Hepatocyte (in vitro differentiated cells): ENCODE measurements around the gene NME2. TPM values are rescaled to one million over a fixed set of nuclear protein-coding genes. Genes with fewer than 3 reads are reported as not detected.

ENCODE experiments used
- DNase-seq: peaks from one replicate; pipeline ENCODE4 v3.0.0-alpha.2; 2016; ENCODE audit warnings: low spot score
- H2AFZ ChIP-seq: fragments of 200-600 bp; sonication (generic); 2 replicates; pipeline ENCODE4 v1.6.0; 2016; ENCODE audit warnings: antibody characterized with exemption, mild to moderate bottlenecking
- H3K27ac ChIP-seq: fragments of 200-600 bp; sonication (generic); 2 replicates; pipeline ENCODE4 v1.5.1; 2016; ENCODE audit warnings: mild to moderate bottlenecking
- H3K27me3 ChIP-seq: fragments of 200-600 bp; sonication (generic); 2 replicates; pipeline ENCODE4 v1.6.1; 2016
- H3K36me3 ChIP-seq: fragments of 200-600 bp; sonication (generic); replicated peaks from 2 replicates; pipeline ENCODE4 v1.5.1; 2016; ENCODE audit warnings: low read depth; ENCODE audit not compliant: insufficient read depth
- H3K4me1 ChIP-seq: fragments of 200-600 bp; sonication (generic); 2 replicates; pipeline ENCODE4 v1.5.1; 2016; ENCODE audit warnings: mild to moderate bottlenecking, moderate library complexity; ENCODE audit not compliant: insufficient read depth
- H3K4me2 ChIP-seq: fragments of 200-600 bp; sonication (generic); 2 replicates; pipeline ENCODE4 v1.6.0; 2016
- H3K4me3 ChIP-seq: fragments of 200-600 bp; sonication (generic); 2 replicates; pipeline ENCODE4 v1.5.1; 2016; ENCODE audit warnings: mild to moderate bottlenecking
- H3K79me2 ChIP-seq: fragments of 200-600 bp; sonication (generic); 2 replicates; pipeline ENCODE4 v1.6.0; 2017; ENCODE audit warnings: mild to moderate bottlenecking
- H3K9me2 ChIP-seq: fragments of 200-600 bp; sonication (generic); replicated peaks from 2 replicates; pipeline ENCODE4 v1.6.0; 2017; ENCODE audit warnings: mild to moderate bottlenecking; ENCODE audit not compliant: insufficient read depth
- H3K9me3 ChIP-seq: fragments of 200-600 bp; sonication (generic); 2 replicates; pipeline ENCODE4 v1.5.1; 2016; ENCODE audit warnings: low read depth, mild to moderate bottlenecking
- H4K20me1 ChIP-seq: fragments of 200-600 bp; sonication (generic); 2 replicates; pipeline ENCODE4 v1.6.0; 2016; ENCODE audit warnings: mild to moderate bottlenecking; ENCODE audit not compliant: insufficient read depth, poor library complexity, severe bottlenecking
- EZH2 ChIP-seq: fragments of 200-600 bp; sonication (generic); IDR thresholded peaks from 2 replicates; pipeline ENCODE4 v1.6.1; 2016; ENCODE audit warnings: antibody characterized with exemption, mild to moderate bottlenecking, borderline replicate concordance
- EZH2phosphoT487 ChIP-seq: fragments of 200-600 bp; sonication (generic); IDR thresholded peaks from one replicate; pipeline ENCODE4 v1.6.1; 2018; ENCODE audit warnings: antibody characterized with exemption, mild to moderate bottlenecking, low read depth, moderate library complexity; ENCODE audit not compliant: unreplicated experiment, severe bottlenecking
- WGBS: methylation state at CpG from one replicate; pipeline ENCODE4 v1.1.6; 2016; ENCODE audit warnings: low lambda C conversion rate; ENCODE audit errors: missing lambda C conversion rate; 5-methylcytosine and 5-hydroxymethylcytosine counted together
- polyA plus RNA-seq: library from polyadenylated mRNA; unstranded; fragments of >200 nt; fragmentation: Nextera tagmentation; extraction: Ambion mirVana; gene quantifications from 2 replicates; pipeline ENCODE4 v1.2.1, GENCODE V29; 2016
- total RNA-seq: library from RNA; depleted of rRNA; stranded (reverse); fragments of >200 nt; gene quantifications from 2 replicates; pipeline ENCODE4 v1.2.3, GENCODE V29; 2014
- TF ChIP-seq, protein P1 (sequence below): fragments of 200-600 bp; sonication (generic); IDR thresholded peaks from 2 replicates; pipeline ENCODE4 v1.5.1; 2016; ENCODE audit warnings: antibody characterized with exemption, mild to moderate bottlenecking; ENCODE audit not compliant: poor library complexity

Gene NME2
- total and polyA plus RNA-seq, 2 experiments from 2014 or later = 290 to 531 TPM

DNA sequence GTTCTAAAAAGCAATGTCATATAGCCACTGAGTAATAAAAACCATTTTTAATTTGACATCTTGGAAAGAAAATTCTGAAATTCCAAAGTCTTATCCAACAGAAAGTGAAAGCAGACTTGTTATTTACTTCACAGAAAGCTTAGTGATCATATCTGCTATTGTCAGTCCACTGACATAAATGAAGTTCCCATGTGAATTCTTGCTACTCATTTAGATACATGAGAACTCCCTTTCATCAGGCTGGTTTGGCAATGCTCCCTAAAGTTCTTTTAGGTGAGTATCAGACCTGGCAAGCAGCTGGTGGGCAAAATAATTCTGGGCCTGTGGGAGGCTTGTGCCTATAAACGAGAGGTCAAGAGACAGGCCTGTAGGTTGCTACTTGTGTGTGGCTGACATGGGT lies 23.4 kb downstream of the NME2 start:
- Histone ChIP-seq H3K36me3 (no peaks in the 10 kb centered on the region), H3K4me3 (no peak overlapping the region), H4K20me1 (no peaks in the 10 kb centered on the region), H3K9me3 (no peaks in the 10 kb centered on the region), H3K79me2 (no peaks in the 10 kb centered on the region), H3K27ac (no peak overlapping the region), H3K9me2 (no peaks in the 10 kb centered on the region), H3K4me1 (no peaks in the 10 kb centered on the region), H2AFZ (no peak overlapping the region), H3K27me3 (no peaks in the 10 kb centered on the region), H3K4me2 (no peak overlapping the region)
- TF ChIP-seq, protein P1, sequence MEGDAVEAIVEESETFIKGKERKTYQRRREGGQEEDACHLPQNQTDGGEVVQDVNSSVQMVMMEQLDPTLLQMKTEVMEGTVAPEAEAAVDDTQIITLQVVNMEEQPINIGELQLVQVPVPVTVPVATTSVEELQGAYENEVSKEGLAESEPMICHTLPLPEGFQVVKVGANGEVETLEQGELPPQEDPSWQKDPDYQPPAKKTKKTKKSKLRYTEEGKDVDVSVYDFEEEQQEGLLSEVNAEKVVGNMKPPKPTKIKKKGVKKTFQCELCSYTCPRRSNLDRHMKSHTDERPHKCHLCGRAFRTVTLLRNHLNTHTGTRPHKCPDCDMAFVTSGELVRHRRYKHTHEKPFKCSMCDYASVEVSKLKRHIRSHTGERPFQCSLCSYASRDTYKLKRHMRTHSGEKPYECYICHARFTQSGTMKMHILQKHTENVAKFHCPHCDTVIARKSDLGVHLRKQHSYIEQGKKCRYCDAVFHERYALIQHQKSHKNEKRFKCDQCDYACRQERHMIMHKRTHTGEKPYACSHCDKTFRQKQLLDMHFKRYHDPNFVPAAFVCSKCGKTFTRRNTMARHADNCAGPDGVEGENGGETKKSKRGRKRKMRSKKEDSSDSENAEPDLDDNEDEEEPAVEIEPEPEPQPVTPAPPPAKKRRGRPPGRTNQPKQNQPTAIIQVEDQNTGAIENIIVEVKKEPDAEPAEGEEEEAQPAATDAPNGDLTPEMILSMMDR = no peak
- TF ChIP-seq EZH2phosphoT487 (no peak), EZH2 (no peak)
- WGBS = 88% methylated on average over 1 of the region's 1 CpG
- DNase-seq = no peak

DNA sequence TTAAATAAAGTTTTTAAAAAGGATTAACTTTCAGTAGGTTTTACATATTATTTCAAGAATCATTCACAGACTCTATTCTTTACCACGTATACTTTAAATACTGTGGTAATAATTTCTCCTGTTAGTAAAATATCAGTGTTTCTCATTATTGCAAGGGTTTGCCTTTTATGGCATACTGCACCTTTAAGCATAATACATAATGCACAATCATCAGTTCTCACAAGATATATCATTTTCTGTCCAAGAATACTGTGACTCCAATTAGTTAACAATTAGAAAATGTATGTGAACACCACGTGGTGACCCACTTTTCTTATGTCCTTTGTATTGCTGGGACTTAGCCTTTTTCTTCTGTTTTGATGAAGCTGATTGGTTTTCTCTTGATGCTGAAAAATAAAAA lies 25.7 kb downstream of the NME2 start:
- H3K4me2 ChIP-seq = no peak overlapping the region
- H3K4me3 ChIP-seq = no peak overlapping the region
- H2AFZ ChIP-seq = no peak overlapping the region
- no peaks in the 10 kb centered on the region for H3K4me1 ChIP-seq
- no peak overlapping the region for H3K27ac ChIP-seq
- 95% methylated on average over 2 of the region's 2 CpGs for WGBS
- no peak for DNase-seq
- no peaks in the 10 kb centered on the region for H3K36me3 ChIP-seq
- no peaks in the 10 kb centered on the region for H3K9me2 ChIP-seq
- H4K20me1 ChIP-seq = no peaks in the 10 kb centered on the region
- no peaks in the 10 kb centered on the region for H3K79me2 ChIP-seq
- H3K27me3 ChIP-seq = no peaks in the 10 kb centered on the region
- no peak for TF ChIP-seq EZH2phosphoT487
- TF ChIP-seq, protein P1 = no peak
- no peaks in the 10 kb centered on the region for H3K9me3 ChIP-seq

DNA sequence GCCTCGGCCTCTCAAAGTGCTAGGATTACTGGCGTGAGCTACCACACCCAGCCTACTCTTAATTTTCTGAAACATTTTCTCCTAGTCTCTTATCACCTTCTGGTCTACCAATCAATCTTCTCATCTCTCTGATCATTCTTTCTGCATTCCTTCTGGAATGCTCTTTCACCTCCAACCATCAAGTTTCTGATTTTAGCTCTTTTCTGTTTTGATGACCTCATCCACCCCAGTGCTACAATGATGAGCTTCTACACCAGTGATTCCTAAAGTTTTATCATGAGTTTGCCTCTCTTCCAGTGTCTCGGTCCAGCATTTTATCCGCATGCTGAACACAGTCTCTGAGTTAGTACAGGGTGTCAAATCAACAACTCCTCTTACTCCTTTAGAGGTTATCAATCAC lies 31.5 kb downstream of the NME2 start:
- Histone ChIP-seq H3K9me3 (no peaks in the 10 kb centered on the region), H3K79me2 (no peaks in the 10 kb centered on the region), H3K9me2 (no peaks in the 10 kb centered on the region), H3K4me3 (no peak overlapping the region), H3K27me3 (no peaks in the 10 kb centered on the region), H3K4me1 (no peaks in the 10 kb centered on the region), H3K36me3 (peaks cover 8% of the 10 kb centered on the region), H4K20me1 (no peaks in the 10 kb centered on the region), H2AFZ (no peak overlapping the region), H3K4me2 (no peak overlapping the region), H3K27ac (no peak overlapping the region)
- over 99% methylated on average over 4 of the region's 4 CpGs for WGBS
- DNase-seq = no peak
- TF ChIP-seq, protein P1 = no peak
- TF ChIP-seq EZH2phosphoT487 (no peak), EZH2 (no peak)

DNA sequence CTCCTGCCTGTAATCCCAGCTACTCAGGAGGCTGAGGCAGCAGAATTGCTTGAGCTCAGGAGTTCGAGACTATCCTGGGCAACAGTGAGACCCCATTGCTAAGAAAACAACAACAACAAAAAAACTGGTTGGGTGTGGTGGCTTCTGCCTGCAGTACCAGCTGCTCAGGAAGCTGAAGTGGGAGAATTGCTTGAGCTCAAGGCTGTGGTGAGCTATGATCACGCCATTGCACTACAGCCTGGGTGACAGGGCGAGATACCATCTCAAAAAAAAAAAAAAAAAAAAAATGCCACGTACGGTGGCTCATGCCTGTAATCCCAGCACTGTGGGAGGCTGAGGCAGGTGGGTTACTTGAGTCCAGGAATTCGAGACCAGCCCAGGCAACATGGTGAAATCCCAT lies 34.1 kb downstream of the NME2 start:
- Histone ChIP-seq H4K20me1 (no peaks in the 10 kb centered on the region), H3K9me3 (no peaks in the 10 kb centered on the region), H3K4me1 (no peaks in the 10 kb centered on the region), H3K4me2 (no peak overlapping the region), H2AFZ (no peak overlapping the region), H3K36me3 (peaks cover 8% of the 10 kb centered on the region), H3K27ac (no peak overlapping the region), H3K79me2 (no peaks in the 10 kb centered on the region), H3K27me3 (no peaks in the 10 kb centered on the region), H3K4me3 (no peak overlapping the region), H3K9me2 (no peaks in the 10 kb centered on the region)
- 98% methylated on average over 6 of the region's 6 CpGs for WGBS
- DNase-seq = no peak
- TF ChIP-seq, protein P1 = no peak
- TF ChIP-seq EZH2phosphoT487 = no peak
- no peak for TF ChIP-seq EZH2
